ENCODE results near the gene GLIS2. TPM values are rescaled to one million over a fixed set of nuclear protein-coding genes. Genes with fewer than 3 reads are reported as not detected.

The GLIS2 gene
- total RNA-seq, 1 experiment from 2014 or later = 0.71 TPM

DNA sequence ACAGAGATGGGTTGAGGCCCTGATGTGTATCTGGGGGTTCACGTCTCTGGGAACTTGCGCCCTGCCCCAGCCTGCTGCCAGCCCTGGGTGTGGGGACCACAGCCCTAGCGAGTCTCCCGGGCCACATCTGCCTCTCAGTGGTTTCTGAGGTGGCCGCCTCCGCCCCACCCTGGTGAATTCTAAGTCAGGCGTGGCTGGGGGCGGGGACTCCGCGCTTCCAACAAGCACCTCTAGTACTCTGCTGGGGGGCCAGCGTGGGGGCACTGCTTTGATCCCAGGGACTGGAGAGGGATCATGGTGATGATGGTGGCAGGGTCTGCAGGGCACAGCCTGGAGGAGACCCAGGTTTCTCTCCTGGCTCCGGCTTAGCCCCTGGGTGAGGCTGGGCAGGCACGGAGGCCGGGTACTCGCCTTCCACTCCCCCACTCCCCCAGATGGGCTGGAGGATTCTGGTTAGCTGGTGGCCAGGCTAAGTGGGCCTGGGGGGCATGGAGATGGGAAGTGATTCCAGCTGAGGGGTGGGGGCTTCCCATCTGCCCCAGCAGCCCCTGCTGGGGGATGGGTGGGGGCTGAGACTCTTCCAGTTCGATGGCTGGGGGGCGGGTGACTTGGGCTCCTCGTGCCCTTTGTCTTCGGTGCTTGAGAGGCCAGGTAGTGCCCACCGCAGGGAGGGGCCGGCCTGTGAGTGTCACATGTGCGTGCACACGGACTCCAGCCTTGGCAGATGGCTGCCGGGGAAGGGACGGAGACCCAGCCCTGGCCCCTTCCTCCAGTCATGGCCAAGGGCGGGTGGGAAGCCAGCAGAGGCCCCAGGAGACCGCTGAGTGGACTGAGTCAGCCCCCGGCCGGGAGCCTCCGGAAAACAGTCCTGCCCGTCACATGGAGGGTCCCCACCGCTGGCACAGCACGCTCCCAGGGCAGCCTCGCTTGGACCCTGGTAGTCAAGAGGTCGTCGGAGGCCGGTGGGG, 3.9 kb downstream of the GLIS2 start:
- DNase-seq (ENCODE audit: low read depth in 1 of 2, low spot score in 2 of 2) = no peak
- no peaks in the 10 kb centered on the region for H3K27me3 ChIP-seq (replicated peaks)
- H3K4me1 ChIP-seq (replicated peaks) = peaks cover 30% of the 10 kb centered on the region
- H3K4me3 ChIP-seq = no peak overlapping the region
- no peak overlapping the region for H3K27ac ChIP-seq
- no peaks in the 10 kb centered on the region for H3K9me3 ChIP-seq (replicated peaks)
- H3K36me3 ChIP-seq = peaks cover 6% of the 10 kb centered on the region

DNA sequence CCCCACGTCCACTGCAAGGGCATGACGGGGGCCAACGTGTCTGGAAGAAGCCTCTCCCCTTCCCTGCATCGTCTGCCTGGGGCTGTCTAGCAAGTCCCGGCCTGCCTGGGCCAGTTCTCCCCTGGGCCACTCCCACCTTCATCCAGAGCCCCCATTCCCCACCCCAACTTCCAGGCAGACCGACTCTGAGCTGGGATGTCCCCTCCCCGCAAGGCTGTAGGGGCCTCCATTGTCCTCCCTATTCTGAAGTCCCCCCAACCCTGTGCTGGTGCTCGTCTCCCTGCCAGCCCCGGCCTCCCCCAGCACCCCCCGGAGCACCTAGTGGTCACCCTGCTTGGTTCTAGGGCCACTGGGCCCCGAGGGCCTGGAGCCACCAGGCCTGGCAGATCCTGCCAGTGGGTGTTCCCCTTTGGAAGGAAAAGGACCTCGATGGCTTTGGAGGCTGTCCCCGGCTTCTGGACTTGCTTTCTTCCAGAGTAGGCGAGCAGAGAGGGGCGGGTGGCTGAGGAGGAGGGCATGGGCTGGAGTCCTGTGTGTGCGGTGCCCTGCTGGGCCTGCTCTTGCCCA, 4.8 kb downstream of the GLIS2 start:
- H3K4me1 ChIP-seq (replicated peaks) = peaks cover 24% of the 10 kb centered on the region
- no peaks in the 10 kb centered on the region for H3K9me3 ChIP-seq (replicated peaks)
- no peak overlapping the region for H3K4me3 ChIP-seq
- no peak overlapping the region for H3K27ac ChIP-seq
- H3K36me3 ChIP-seq = peaks cover 6% of the 10 kb centered on the region
- DNase-seq (ENCODE audit: low read depth in 1 of 2, low spot score in 2 of 2) = no peak
- no peaks in the 10 kb centered on the region for H3K27me3 ChIP-seq (replicated peaks)

DNA sequence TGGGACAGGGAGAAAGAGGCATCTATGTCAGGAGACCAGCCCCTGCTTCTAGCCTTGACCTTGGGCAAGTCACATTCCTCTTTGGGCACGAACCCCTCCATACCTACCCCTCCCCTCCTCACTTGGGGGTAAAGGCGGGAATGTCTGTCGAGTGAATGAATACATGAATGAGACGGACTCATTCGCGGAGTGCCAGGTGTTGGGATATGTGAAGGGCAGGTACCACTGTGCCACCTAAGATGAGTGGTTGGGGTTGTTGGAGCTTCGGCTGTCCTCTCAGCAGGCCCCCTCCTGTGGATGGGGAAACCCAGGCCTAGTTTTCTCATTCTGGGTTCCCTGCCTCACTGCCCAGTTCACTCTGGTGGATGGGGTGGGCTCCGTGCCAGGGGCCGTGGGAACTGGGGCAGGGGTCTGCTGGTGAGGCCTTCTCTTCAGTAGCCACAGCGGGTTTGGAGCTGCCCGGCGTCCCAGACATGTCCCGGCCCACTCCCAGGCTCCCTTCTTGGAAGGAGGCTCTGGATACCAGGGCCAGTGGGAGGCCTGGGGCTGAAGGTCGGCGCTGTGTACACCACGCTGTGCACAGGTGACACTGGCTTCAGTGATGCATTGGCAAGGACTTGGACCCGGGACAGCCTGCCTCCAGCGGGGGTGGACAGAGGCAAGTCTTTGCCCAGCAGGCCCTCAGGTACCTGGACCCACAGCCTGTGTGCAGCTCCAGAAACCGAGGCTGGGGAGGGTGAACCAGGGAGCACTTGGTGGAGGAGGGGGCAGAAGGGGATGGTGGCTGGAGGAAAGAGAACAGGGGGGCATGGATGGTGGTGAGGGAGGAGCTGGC, 5.6 kb downstream of the GLIS2 start:
- no peak for DNase-seq (ENCODE audit: low read depth in 1 of 2, low spot score in 2 of 2)
- no peaks in the 10 kb centered on the region for H3K9me3 ChIP-seq (replicated peaks)
- H3K36me3 ChIP-seq = peaks cover 4% of the 10 kb centered on the region
- no peaks in the 10 kb centered on the region for H3K27me3 ChIP-seq (replicated peaks)
- H3K4me3 ChIP-seq = no peak overlapping the region
- peaks cover 22% of the 10 kb centered on the region for H3K4me1 ChIP-seq (replicated peaks)
- no peak overlapping the region for H3K27ac ChIP-seq

DNA sequence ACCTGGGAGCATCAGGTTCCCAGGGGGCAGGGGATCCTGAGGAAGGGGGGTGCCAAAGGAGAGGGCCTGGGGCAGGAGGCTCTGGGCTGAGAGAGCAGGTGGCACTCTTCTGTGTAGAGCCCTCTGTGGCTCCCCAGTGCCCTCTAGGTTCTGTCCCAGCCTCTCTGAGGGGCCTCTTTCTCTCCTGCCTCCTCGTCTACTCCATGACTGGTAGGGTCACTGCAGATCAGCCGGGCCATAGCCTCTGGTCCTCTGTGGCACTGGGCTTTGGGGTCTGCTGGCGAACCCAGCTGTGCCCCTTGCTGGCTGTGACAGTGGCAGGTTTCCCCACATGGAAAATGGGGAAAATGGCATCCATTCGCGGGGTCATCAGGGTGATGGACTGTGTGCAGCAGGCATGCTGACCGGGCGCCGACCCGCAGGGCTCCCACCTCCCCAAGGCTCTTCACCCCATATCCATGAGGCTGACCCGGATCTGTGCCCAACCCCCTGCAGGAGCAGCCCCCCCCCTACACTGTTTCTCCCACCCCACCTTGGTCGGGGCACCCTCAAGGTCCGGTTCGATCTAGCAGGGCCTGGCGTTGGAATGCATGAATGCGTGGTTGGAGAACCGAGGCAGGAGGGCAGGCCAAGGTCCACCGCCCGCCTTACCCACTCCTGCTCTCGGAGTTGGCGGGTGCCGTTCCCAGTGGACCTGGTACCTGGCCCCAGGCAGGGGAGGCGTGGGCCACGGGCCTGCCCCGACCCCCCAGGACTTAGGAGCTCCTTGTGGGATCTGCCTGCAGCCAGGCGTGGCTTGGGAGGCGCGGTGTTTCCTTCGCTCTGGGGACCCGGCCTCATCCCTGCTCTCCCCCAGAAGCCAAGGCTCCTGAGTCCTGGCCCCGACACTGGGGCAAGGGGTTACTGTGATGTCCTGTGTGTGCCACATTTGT, 6.5 kb downstream of the GLIS2 start:
- Histone ChIP-seq H3K27me3 (replicated peaks) (no peaks in the 10 kb centered on the region), H3K9me3 (replicated peaks) (no peaks in the 10 kb centered on the region), H3K27ac (no peak overlapping the region), H3K4me1 (replicated peaks) (peaks cover 13% of the 10 kb centered on the region), H3K4me3 (no peak overlapping the region), H3K36me3 (no peaks in the 10 kb centered on the region)
- DNase-seq (ENCODE audit: low read depth in 1 of 2, low spot score in 2 of 2) = no peak

DNA sequence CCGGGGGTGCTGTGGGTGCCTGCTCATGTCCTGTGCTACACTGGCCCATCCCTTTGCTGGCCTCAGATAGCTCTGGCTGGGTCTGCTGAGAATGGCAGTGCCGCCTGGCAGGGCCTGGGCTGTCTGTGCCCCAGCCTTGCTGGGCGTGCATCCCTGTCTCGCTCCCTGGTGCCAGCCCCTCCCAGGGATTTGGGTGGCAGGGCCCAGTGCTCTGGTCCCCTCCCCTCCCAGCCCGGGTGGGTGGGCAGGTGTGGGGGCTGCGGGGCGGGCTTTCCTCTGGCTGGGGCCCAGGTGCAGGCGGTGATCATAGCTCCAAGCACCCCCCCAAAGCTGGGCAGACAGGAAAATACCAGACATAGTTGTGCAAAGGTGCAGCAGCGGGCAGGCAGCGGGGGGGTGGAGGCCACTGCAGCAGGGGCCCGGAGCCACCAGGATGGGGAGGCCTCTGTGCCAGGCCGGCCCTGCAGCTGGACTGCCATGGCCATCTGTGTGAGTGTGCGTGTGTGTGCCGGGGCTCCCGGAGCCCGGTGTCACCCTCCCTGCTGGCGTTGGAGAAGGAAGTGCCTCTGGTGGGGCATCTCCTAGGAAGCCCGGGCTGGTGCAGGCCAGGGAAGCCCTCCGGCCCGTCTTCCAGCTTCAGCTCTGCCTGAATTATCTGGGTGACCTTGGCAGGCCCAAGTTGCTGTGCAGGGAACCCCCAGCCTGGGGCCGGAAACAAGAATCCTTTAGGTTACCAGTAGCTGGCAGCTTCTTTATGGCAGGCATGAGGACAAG, 7.4 kb downstream of the GLIS2 start:
- Histone ChIP-seq H3K27ac (no peak overlapping the region), H3K36me3 (no peaks in the 10 kb centered on the region), H3K4me3 (no peak overlapping the region), H3K27me3 (replicated peaks) (no peaks in the 10 kb centered on the region), H3K9me3 (replicated peaks) (no peaks in the 10 kb centered on the region), H3K4me1 (replicated peaks) (peaks cover 11% of the 10 kb centered on the region)
- DNase-seq (ENCODE audit: low read depth in 1 of 2, low spot score in 2 of 2) = no peak

DNA sequence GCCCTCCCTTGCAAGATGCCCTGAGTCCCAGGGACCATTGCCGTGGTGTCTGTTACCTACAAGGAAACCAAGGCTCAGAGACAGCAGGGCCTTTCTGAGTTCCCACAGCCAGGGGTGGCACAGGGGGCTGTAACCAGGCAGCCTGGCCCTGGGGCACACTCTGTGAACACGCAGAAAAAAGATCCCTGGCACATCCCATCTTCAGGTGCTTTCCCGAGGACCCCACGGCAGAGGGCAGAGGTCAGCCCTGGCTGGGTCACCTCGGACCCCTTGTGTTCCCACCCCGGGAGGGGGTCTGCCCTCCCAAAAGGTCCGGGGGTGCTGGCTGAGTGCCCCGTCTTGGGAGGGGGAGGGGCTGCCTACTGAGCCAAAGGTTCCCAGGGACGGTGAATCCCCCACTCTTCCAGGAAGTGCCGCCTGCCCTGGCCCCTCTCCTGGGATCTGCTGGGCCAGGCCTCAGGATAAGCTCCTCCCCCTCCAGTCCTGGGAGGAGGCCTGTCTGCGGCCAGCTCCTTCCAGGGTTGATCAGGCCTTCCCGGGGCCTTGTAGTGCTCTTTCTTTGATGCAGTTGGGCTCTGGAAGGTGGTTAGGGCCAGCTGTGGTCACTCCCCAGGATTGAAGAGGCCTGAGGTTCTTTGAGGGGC, 8.1 kb downstream of the GLIS2 start:
- DNase-seq (ENCODE audit: low read depth in 1 of 2, low spot score in 2 of 2) = no peak
- Histone ChIP-seq H3K36me3 (no peaks in the 10 kb centered on the region), H3K9me3 (replicated peaks) (no peaks in the 10 kb centered on the region), H3K4me1 (replicated peaks) (peaks cover 18% of the 10 kb centered on the region), H3K4me3 (no peak overlapping the region), H3K27ac (no peak overlapping the region), H3K27me3 (replicated peaks) (no peaks in the 10 kb centered on the region)

DNA sequence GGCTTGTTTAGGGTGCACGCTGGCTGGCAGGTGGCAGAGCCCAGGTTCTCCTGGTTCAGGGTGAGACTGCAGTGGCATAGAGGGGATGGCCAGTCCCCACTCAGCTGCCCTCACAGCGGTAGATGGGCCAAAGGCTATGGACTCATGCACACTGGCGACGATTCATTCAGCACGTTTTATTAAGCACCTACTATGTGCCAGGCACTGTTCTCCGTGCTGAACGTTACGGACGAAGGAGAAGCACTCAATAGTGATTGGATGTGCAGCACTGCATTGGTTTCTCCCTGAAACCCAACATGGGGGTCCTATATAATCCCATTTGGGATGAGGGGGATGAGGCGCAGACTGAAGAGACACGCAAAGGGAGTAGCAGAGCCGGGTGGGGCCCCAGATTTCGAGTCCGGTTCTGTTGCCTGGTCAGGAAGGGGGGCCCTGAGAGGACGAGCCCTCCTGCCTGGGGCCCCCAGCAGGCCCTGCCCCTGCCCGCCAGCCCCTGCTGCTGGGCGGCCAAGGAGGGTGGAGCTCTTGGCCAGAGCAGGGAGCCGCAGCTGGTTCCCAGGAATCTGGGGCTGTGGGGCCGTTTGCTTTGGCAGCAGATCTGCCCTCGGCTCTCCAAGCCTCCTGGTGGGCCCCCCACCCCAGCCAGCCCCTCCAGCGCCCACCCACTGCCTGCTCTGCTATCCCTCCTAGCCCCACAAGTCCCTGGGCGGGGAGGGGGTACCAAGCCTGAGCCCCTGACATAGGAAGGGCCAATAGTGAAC, 8.8 kb downstream of the GLIS2 start:
- Histone ChIP-seq H3K27ac (no peak overlapping the region), H3K4me3 (no peak overlapping the region), H3K36me3 (no peaks in the 10 kb centered on the region), H3K27me3 (replicated peaks) (no peaks in the 10 kb centered on the region), H3K9me3 (replicated peaks) (no peaks in the 10 kb centered on the region), H3K4me1 (replicated peaks) (peaks cover 25% of the 10 kb centered on the region)
- DNase-seq (ENCODE audit: low read depth in 1 of 2, low spot score in 2 of 2) = no peak

DNA sequence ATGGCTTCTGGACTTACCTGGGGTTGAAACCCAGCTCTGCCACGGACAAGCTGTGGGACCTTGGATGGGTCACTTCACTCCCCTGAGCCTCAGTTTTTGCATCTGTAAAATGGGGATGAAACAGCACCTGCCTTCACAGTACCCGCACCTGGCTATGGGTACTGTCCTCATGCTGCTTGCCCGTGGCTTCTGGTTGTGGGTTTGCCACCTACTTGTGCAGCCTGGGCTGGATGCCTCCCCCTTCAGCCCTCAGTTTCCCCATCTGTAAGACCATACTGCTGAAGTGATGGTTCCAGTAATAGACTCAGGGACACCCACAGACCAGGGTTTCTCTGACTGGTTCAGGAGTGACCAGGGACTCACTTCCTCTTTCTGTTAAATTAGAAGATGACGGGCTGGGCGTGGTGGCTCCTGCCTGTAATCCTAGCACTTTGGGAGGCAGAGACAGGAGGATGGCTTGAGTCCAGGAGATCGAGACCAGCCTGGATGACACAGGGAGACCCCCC, 9.4 kb downstream of the GLIS2 start:
- Histone ChIP-seq H3K36me3 (no peaks in the 10 kb centered on the region), H3K27ac (no peak overlapping the region), H3K4me1 (replicated peaks) (peaks cover 28% of the 10 kb centered on the region), H3K4me3 (no peak overlapping the region), H3K27me3 (replicated peaks) (no peaks in the 10 kb centered on the region), H3K9me3 (replicated peaks) (no peaks in the 10 kb centered on the region)
- no peak for DNase-seq (ENCODE audit: low read depth in 1 of 2, low spot score in 2 of 2)

DNA sequence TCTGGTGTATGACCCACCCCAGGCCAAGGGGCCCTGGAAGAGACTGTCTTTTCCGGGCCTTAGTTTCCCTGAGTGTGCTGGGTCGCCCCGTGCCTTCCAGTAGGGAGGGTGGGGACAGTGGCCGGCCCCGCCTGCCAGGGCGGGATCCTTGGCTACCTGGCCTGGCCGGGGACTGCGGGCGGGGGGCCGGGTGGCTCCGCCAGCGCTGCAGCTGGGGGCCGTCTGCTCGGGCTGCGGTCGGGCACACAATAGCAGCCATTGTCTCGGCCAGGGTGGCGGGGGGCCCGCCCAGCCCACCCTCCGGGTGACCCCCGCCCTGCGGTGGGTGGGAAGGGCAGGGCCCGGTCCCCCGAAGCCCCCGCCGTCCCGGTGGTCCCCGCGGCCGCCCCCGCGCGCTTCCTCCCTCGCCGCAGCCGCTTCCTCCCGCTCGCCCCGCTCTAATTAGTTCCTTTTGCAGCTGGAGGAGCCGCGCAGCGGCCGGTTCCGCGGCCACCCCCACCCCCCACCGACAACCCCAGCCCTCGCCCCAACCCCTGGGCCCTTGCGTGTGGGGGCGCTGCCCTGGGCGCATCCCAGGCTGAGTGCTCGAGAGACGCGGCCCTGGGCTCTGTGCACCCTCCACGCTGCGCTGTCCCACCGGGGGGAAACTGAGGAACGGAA, 11.6 kb downstream of the GLIS2 start:
- Histone ChIP-seq H3K27me3 (replicated peaks) (no peaks in the 10 kb centered on the region), H3K36me3 (no peaks in the 10 kb centered on the region), H3K4me1 (replicated peaks) (peaks cover 28% of the 10 kb centered on the region), H3K27ac (no peak overlapping the region), H3K4me3 (no peak overlapping the region), H3K9me3 (replicated peaks) (no peaks in the 10 kb centered on the region)
- no peak for DNase-seq (ENCODE audit: low read depth in 1 of 2, low spot score in 2 of 2)

DNA sequence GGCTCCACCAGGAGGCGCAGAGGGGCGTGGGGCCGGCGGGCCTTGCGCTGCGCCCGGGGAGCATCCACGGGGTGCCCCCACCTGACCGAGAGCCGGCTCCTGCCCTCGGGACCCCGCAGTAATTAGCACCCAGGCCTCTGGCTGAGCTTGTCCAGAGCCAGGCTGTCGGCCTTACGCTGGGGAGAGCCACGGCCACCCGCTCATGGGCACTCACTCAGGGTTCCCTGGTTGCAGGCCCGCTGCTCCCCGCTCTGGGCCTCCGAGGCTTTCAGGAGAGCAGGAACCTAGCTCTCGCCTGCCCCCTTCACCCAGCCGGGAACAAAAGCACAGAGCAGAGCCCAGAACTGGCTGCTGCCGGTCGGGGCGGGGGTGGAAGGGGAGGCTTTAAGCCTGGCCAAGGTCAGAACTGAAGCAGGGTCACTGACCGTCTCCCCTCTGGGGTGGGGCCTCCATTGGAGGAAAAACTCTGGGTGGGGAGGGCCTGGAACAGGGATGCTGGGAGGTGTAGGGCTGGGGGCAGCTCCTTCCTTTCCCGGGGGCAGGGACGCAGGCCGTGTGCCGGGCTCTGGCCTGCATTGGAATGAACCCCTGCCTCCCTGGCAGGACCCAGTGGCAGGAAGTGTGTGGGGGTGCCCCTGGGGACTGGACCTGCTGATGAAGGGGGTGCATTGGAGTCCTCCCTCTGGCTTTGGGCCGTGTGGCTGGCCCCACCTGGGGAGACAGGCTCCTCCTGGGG, 12.3 kb downstream of the GLIS2 start:
- H3K36me3 ChIP-seq = no peaks in the 10 kb centered on the region
- H3K27ac ChIP-seq = no peak overlapping the region
- H3K9me3 ChIP-seq (replicated peaks) = no peaks in the 10 kb centered on the region
- H3K27me3 ChIP-seq (replicated peaks) = no peaks in the 10 kb centered on the region
- H3K4me1 ChIP-seq (replicated peaks) = peaks cover 28% of the 10 kb centered on the region
- peak; percentile 17 to 64 for DNase-seq (ENCODE audit: low read depth in 1 of 2, low spot score in 2 of 2)
- H3K4me3 ChIP-seq = no peak overlapping the region
